GM12872 (cell line): Measurements from ENCODE around the gene PEX14.

ENCODE experiments used
- CTCF ChIP-seq: IDR thresholded peaks from 3 replicates; pipeline ENCODE4 v1.5.1; 2011; ENCODE audit warnings: low read depth, mild to moderate bottlenecking, low read length, moderate library complexity; ENCODE audit not compliant: insufficient read depth

Gene PEX14

GRCh38 chr1:10529765-10530164 lies 55.0 kb downstream of the PEX14 start:
- no peak for TF ChIP-seq CTCF

- no peak for TF ChIP-seq CTCF
Measured at GRCh38 chr1:10530281-10530740, 55.6 kb downstream of the PEX14 start.

- TF ChIP-seq CTCF = no peak
Measured at GRCh38 chr1:10530756-10531495, 56.2 kb downstream of the PEX14 start.

- no peak for TF ChIP-seq CTCF
Measured at GRCh38 chr1:10532362-10532761, 57.6 kb downstream of the PEX14 start.

- TF ChIP-seq CTCF = no peak
Measured at GRCh38 chr1:10534519-10534918, 59.8 kb downstream of the PEX14 start.

- no peak for TF ChIP-seq CTCF
Measured at GRCh38 chr1:10536133-10536770, 61.5 kb downstream of the PEX14 start.

- no peak for TF ChIP-seq CTCF
Measured at GRCh38 chr1:10537082-10537766, 62.5 kb downstream of the PEX14 start.
